GM12878 (cell line): ENCODE results near the gene CCSER2. TPM values are rescaled to one million over a fixed set of nuclear protein-coding genes. Genes with fewer than 3 reads are reported as not detected.

Experiments used
- ATAC-seq: fragments of 200-7000 bp; cut with Tn5 transposase; 3 replicates; pipeline ENCODE4 v1.9.1; 2020; ENCODE audit warnings: mild to moderate bottlenecking, moderate library complexity
- BruUV-seq: library from RNA; stranded (reverse); fragments of 400-500 nt; replicated peaks from 2 replicates; lab custom pipeline; 2021; lab: Mats Ljungman, UMichigan
- CTCF ChIA-PET: fragments of 300-600 bp; sonication (Branson Sonifier 250); formaldehyde crosslinking; extraction: SDS; loops from one replicate; lab custom pipeline; 2021; ENCODE audit warnings: inconsistent platforms; lab: Yijun Ruan, JAX
- POLR2A ChIA-PET: fragments of 350-600 bp; formaldehyde crosslinking; extraction: SDS; loops from one replicate; lab custom pipeline; 2021; ENCODE audit warnings: inconsistent platforms; lab: Charles Lee
- RAD21 ChIA-PET: fragments of 300-600 bp; sonication (Branson Sonifier 250); formaldehyde crosslinking; loops from one replicate; lab custom pipeline; 2023; ENCODE audit warnings: antibody characterized with exemption; ENCODE audit not compliant: unreplicated experiment; lab: Charles Lee
- SMC1A ChIA-PET: fragments of 300-600 bp; sonication (Branson Sonifier 250); formaldehyde crosslinking; loops from one replicate; lab custom pipeline; 2023; ENCODE audit not compliant: unreplicated experiment, uncharacterized antibody; lab: Charles Lee
- DNase-seq: peaks from one replicate; pipeline ENCODE4 v3.0.0-alpha.2; 2011; ENCODE audit warnings: low read depth, low spot score
- FAIRE-seq: peaks from 3 replicates; lab custom pipeline; 2011; peaks lifted over from hg19 to GRCh38; lab: Jason Lieb, UNC
- H2AFZ ChIP-seq: 2 replicates; pipeline ENCODE4 v1.6.0; 2011; ENCODE audit warnings: low read depth, low read length, control low read depth; ENCODE audit not compliant: control insufficient read depth
- H3K27ac ChIP-seq: 2 replicates; pipeline ENCODE4 v1.5.1; 2011; ENCODE audit warnings: control low read depth; ENCODE audit not compliant: control insufficient read depth, insufficient read depth
- H3K27me3 ChIP-seq, 2 experiments: replicated peaks in 1 of 2; 2 replicates each; pipeline versions ENCODE4 v1.6.0 to v1.6.1; 2011; ENCODE audit warnings: low read length in 1 of 2; ENCODE audit not compliant: control insufficient read depth in 2 of 2, insufficient read depth in 2 of 2
- H3K36me3 ChIP-seq, 2 experiments: 2 replicates each; pipeline ENCODE4 v1.5.1; 2011; ENCODE audit warnings: low read length in 1 of 2; ENCODE audit not compliant: control insufficient read depth in 2 of 2, insufficient read depth in 2 of 2
- H3K4me1 ChIP-seq: 2 replicates; pipeline ENCODE4 v1.6.1; 2011; ENCODE audit warnings: mild to moderate bottlenecking, low read length, moderate library complexity, mixed read lengths; ENCODE audit not compliant: control insufficient read depth, insufficient read depth
- H3K4me2 ChIP-seq: 2 replicates; pipeline ENCODE4 v1.6.0; 2011; ENCODE audit warnings: control low read depth; ENCODE audit not compliant: control insufficient read depth, insufficient read depth
- H3K4me3 ChIP-seq: fragments of 200-600 bp; sonication (generic); 2 replicates; pipeline ENCODE4 v1.5.1; 2016
- H3K79me2 ChIP-seq: 2 replicates; pipeline ENCODE4 v1.6.0; 2011; ENCODE audit warnings: low read length; ENCODE audit not compliant: control insufficient read depth, insufficient read depth
- H3K9ac ChIP-seq: 2 replicates; pipeline ENCODE4 v1.8.0; 2011; ENCODE audit warnings: low read length, control low read depth, mixed read lengths; ENCODE audit not compliant: control insufficient read depth, insufficient read depth
- H3K9me3 ChIP-seq: replicated peaks from 3 replicates; pipeline ENCODE4 v1.5.1; 2011; ENCODE audit warnings: mild to moderate bottlenecking, low read length; ENCODE audit not compliant: control insufficient read depth, insufficient read depth
- H4K20me1 ChIP-seq: 2 replicates; pipeline ENCODE4 v1.6.0; 2011; ENCODE audit not compliant: control insufficient read depth, insufficient read depth
- ATF7 ChIP-seq: fragments of 450-650 bp; IDR thresholded peaks from 2 replicates; pipeline ENCODE4 v1.6.1; 2016; ENCODE audit warnings: low read depth, mild to moderate bottlenecking
- CHD1 ChIP-seq: IDR thresholded peaks from 2 replicates; pipeline ENCODE4 v1.6.1; 2012; ENCODE audit warnings: low read depth, low read length, improper control_type of control experiment
- ESRRA ChIP-seq: IDR thresholded peaks from 2 replicates; pipeline ENCODE4 v1.6.1; 2012; ENCODE audit warnings: mild to moderate bottlenecking, low read length, improper control_type of control experiment
- LARP7 ChIP-seq: fragments of 450-650 bp; IDR thresholded peaks from 2 replicates; pipeline ENCODE4 v1.6.1; 2017; ENCODE audit warnings: mild to moderate bottlenecking
- NFXL1 ChIP-seq: fragments of 450-650 bp; IDR thresholded peaks from 2 replicates; pipeline ENCODE4 v1.6.1; 2017; ENCODE audit warnings: antibody characterized with exemption, mild to moderate bottlenecking, borderline replicate concordance
- NFYA ChIP-seq: IDR thresholded peaks from 2 replicates; pipeline ENCODE4 v1.6.1; 2011; ENCODE audit warnings: low read depth, mild to moderate bottlenecking, low read length, improper control_type of control experiment, borderline replicate concordance
- NKRF ChIP-seq: fragments of 450-650 bp; conservative IDR thresholded peaks from 2 replicates; pipeline ENCODE4 v1.6.1; 2017; ENCODE audit warnings: mild to moderate bottlenecking, moderate library complexity
- NR2F1 ChIP-seq: fragments of 450-650 bp; conservative IDR thresholded peaks from 2 replicates; pipeline ENCODE4 v1.6.1; 2017; ENCODE audit warnings: mild to moderate bottlenecking
- SKIL ChIP-seq: fragments of 450-650 bp; IDR thresholded peaks from 2 replicates; pipeline ENCODE4 v1.6.1; 2017; ENCODE audit warnings: mild to moderate bottlenecking, low read depth, inconsistent platforms; ENCODE audit not compliant: poor library complexity, severe bottlenecking
- SUPT20H ChIP-seq: IDR thresholded peaks from 2 replicates; pipeline ENCODE4 v1.6.1; 2011; ENCODE audit warnings: low read depth, mild to moderate bottlenecking, low read length, moderate library complexity, borderline replicate concordance; ENCODE audit not compliant: control insufficient read depth
- TCF7 ChIP-seq: IDR thresholded peaks from 2 replicates; pipeline ENCODE4 v1.6.1; 2014; ENCODE audit warnings: antibody characterized with exemption, borderline replicate concordance
- WGBS: methylation state at CpG from one replicate; pipeline ENCODE4 v1.1.6; 2016; ENCODE audit warnings: low lambda C conversion rate; ENCODE audit not compliant: insufficient replicate concordance, insufficient coverage; ENCODE audit errors: missing lambda C conversion rate; 5-methylcytosine and 5-hydroxymethylcytosine counted together
- in situ Hi-C: fragments of 300-500 bp; cut with MboI; formaldehyde crosslinking; loops from 9 replicates; pipeline ENCODE4 v1.14.3; 2018; ENCODE audit warnings: mixed read lengths
- intact Hi-C: fragments of 100-400 bp; cut with micrococcal nuclease; formaldehyde crosslinking; loops from one replicate; pipeline ENCODE4 v1.14.2; 2022; ENCODE audit not compliant: unreplicated experiment
- polyA plus RNA-seq, 11 experiments: library from polyadenylated mRNA; depleted of rRNA in 4 of 11; unstranded in 6 of 11; stranded (reverse) in 5 of 11; fragments of >200 nt; fragmentation: Nextera tagmentation in 4 of 11; fragmentation: Illumina TruSeq in 1 of 11; extraction: Ambion mirVana in 4 of 11; extraction: Trizol in 1 of 11; gene quantifications; 1 replicate in 1 of 11; 2 replicates in 10 of 11; pipeline versions ENCODE4 v1.2.1 to v1.2.3, GENCODE V29; 2011 to 2016; ENCODE audit warnings: inconsistent platforms in 2 of 11, missing spikeins in 2 of 11, low read depth in 1 of 11
- total RNA-seq, 4 experiments: library from RNA; depleted of rRNA in 3 of 4; stranded (reverse); fragments of >200 nt in 3 of 4; fragmentation: Illumina TruSeq in 1 of 4; extraction: Trizol in 1 of 4; gene quantifications; 2 replicates each; pipeline versions ENCODE4 v1.2.1 to v1.2.3, GENCODE V29; 2013 to 2021

CCSER2 gene
- total and polyA plus RNA-seq, 10 of the 15 experiments (the other 5 are each of a cell fraction or from before 2014, with no cell fraction given), result 4.7 to 18.8 (median 13.2) TPM

- TF ChIP-seq NKRF (no peak), ESRRA (no peak)
- TF ChIP-seq, all 136 proteins: peak for 0
Observed at GRCh38 chr10:84392181-84392580, 63.8 kb downstream of the CCSER2 start (continued).

- Histone ChIP-seq H3K27me3 (no peaks in the 10 kb centered on the region), H3K27ac (no peak overlapping the region), H4K20me1 (no peaks in the 10 kb centered on the region), H3K79me2 (no peaks in the 10 kb centered on the region), H3K36me3 (no peaks in the 10 kb centered on the region), H3K4me3 (no peak overlapping the region), H2AFZ (no peak overlapping the region), H3K9me3 (no peaks in the 10 kb centered on the region), H3K9ac (no peak overlapping the region), H3K4me1 (0 out of 2 replicates have a peak, but pooled peaks cover 6% of the 10 kb centered on the region), H3K4me2 (no peak overlapping the region)
- WGBS, result 54% methylated on average over 2 of the region's 2 CpGs
- in situ Hi-C loops (no loop called here), intact Hi-C loops (no loop called here)
- no peak for FAIRE-seq
- BruUV-seq, result no TSS peak
- ChIA-PET POLR2A (no interaction called here), SMC1A (interaction anchor here (0.7 kb wide), 1 partner anchor 17 kb away, joined by 3 read pairs; no protein-coding TSS in a partner anchor), RAD21 (no interaction called here), CTCF (interaction anchor here (0.7 to 1.3 kb wide), 3 partner anchors 129 to 155 kb away, joined by 3 to 4 read pairs (median 3); no protein-coding TSS in a partner anchor)
- DNase-seq, result no peak
- TF ChIP-seq SKIL, result no peak
- TF ChIP-seq ATF7, result no peak
- no peak for TF ChIP-seq LARP7
- TF ChIP-seq NFXL1, result no peak
- TF ChIP-seq NFYA, result no peak
- no peak for TF ChIP-seq CHD1
- TF ChIP-seq TCF7, result no peak
- no peak for TF ChIP-seq NR2F1
- TF ChIP-seq SUPT20H, result no peak
- no peak for ATAC-seq
Observed at GRCh38 chr10:84395581-84395980, 67.2 kb downstream of the CCSER2 start.
